Endothelial cell of umbilical vein (primary cell): Measurements from ENCODE around the gene TDP1. TPM values are rescaled to one million over a fixed set of nuclear protein-coding genes. Genes with fewer than 3 reads are reported as not detected.

Experiments
- BruUV-seq: library from RNA; stranded (reverse); fragments of 400-500 nt; replicated peaks from 2 replicates; lab custom pipeline; 2021; lab: Mats Ljungman, UMichigan
- CTCF ChIA-PET: fragments of 300-600, 350-600 bp; sonication (Branson Sonifier 250); formaldehyde crosslinking; loops from one replicate; lab custom pipeline; 2021; ENCODE audit warnings: antibody characterized with exemption, inconsistent platforms; lab: Charles Lee
- POLR2A ChIA-PET: fragments of 300-600, 350-600 bp; sonication (Branson Sonifier 250); formaldehyde crosslinking; loops from one replicate; lab custom pipeline; 2021; ENCODE audit warnings: antibody characterized with exemption, inconsistent platforms; lab: Charles Lee
- DNase-seq: peaks from one replicate; pipeline ENCODE4 v3.0.0-alpha.2; 2011; ENCODE audit warnings: low read depth, low spot score
- FAIRE-seq: peaks from 2 replicates; lab custom pipeline; 2011; peaks lifted over from hg19 to GRCh38; lab: Jason Lieb, UNC
- H2AFZ ChIP-seq: 2 replicates; pipeline ENCODE4 v1.6.0; 2012; ENCODE audit warnings: low read depth, low read length, control low read depth, inconsistent platforms
- H3K27ac ChIP-seq: 2 replicates; pipeline ENCODE4 v1.5.1; 2011; ENCODE audit warnings: low read depth, mild to moderate bottlenecking, control low read depth, low read length, moderate library complexity; ENCODE audit not compliant: insufficient read depth
- H3K27me3 ChIP-seq, 2 experiments: 2 replicates each; pipeline versions ENCODE4 v1.6.0 to v1.6.1; 2011; ENCODE audit warnings: low read length in 2 of 2, mixed read lengths in 1 of 2; ENCODE audit not compliant: control insufficient read depth in 2 of 2, insufficient read depth in 2 of 2
- H3K36me3 ChIP-seq, 2 experiments: 2 replicates in 1 of 2; 3 replicates in 1 of 2; pipeline ENCODE4 v1.5.1; 2011; ENCODE audit warnings: low read length in 2 of 2, mild to moderate bottlenecking in 1 of 2, moderate library complexity in 1 of 2; ENCODE audit not compliant: control insufficient read depth in 2 of 2, insufficient read depth in 2 of 2; ENCODE audit errors: extremely low read depth in 1 of 2
- H3K4me1 ChIP-seq: 3 replicates; pipeline ENCODE4 v1.5.1; 2011; ENCODE audit warnings: mild to moderate bottlenecking, low read length; ENCODE audit not compliant: control insufficient read depth, insufficient read depth; ENCODE audit errors: extremely low read depth
- H3K4me2 ChIP-seq: 2 replicates; pipeline ENCODE4 v1.6.1; 2011; ENCODE audit warnings: low read length, control low read depth, mixed read lengths; ENCODE audit not compliant: insufficient read depth
- H3K4me3 ChIP-seq, 3 experiments: fragments of 200-600 bp in 1 of 3; sonication (generic), shearing (Covaris generic) in 1 of 3; replicated peaks in 1 of 3; 2 replicates each; pipeline ENCODE4 v1.5.1; 2011 to 2016; ENCODE audit warnings: control low read depth in 3 of 3, low read length in 3 of 3, mild to moderate bottlenecking in 2 of 3, inconsistent platforms in 1 of 3, low read depth in 1 of 3, moderate library complexity in 1 of 3; ENCODE audit not compliant: insufficient read depth in 1 of 3
- H3K79me2 ChIP-seq: 2 replicates; pipeline ENCODE4 v1.6.0; 2012; ENCODE audit warnings: low read length, inconsistent platforms; ENCODE audit not compliant: control insufficient read depth, insufficient read depth
- H3K9ac ChIP-seq: replicated peaks from 2 replicates; pipeline ENCODE3; 2011; ENCODE audit warnings: low read length, control low read depth; ENCODE audit not compliant: insufficient read depth; ENCODE audit errors: extremely low read depth
- H3K9me1 ChIP-seq: replicated peaks from 3 replicates; pipeline ENCODE4 v1.6.0; 2011; ENCODE audit warnings: mild to moderate bottlenecking, low read length; ENCODE audit not compliant: control insufficient read depth, insufficient read depth; ENCODE audit errors: extremely low read depth
- H3K9me3 ChIP-seq: replicated peaks from 2 replicates; pipeline ENCODE4 v1.5.1; 2012; ENCODE audit warnings: low read length, inconsistent platforms; ENCODE audit not compliant: control insufficient read depth, insufficient read depth
- H4K20me1 ChIP-seq: replicated peaks from 2 replicates; pipeline ENCODE3; 2011; ENCODE audit warnings: mild to moderate bottlenecking, low read length; ENCODE audit not compliant: control insufficient read depth, insufficient read depth; ENCODE audit errors: extremely low read depth
- EZH2 ChIP-seq: IDR thresholded peaks from 2 replicates; pipeline ENCODE4 v1.6.1; 2012; ENCODE audit warnings: borderline replicate concordance, low read depth, mild to moderate bottlenecking, moderate library complexity, low read length, inconsistent platforms; ENCODE audit not compliant: severe bottlenecking
- FOS ChIP-seq: IDR thresholded peaks from 2 replicates; pipeline ENCODE4 v1.6.1; 2011; ENCODE audit warnings: mild to moderate bottlenecking, low read length, moderate library complexity, borderline replicate concordance; ENCODE audit not compliant: insufficient read depth
- GATA2 ChIP-seq: IDR thresholded peaks from 2 replicates; pipeline ENCODE4 v1.7.0; 2011; ENCODE audit warnings: low read depth, mild to moderate bottlenecking, moderate library complexity, mixed read lengths, low read length; ENCODE audit not compliant: insufficient read length, insufficient read depth
- JUN ChIP-seq: IDR thresholded peaks from 2 replicates; pipeline ENCODE4 v1.6.1; 2011; ENCODE audit warnings: borderline replicate concordance, low read depth; ENCODE audit not compliant: insufficient read length, insufficient read depth
- MYC ChIP-seq: IDR thresholded peaks from one replicate; pipeline ENCODE4 v1.6.1; 2011; ENCODE audit warnings: mild to moderate bottlenecking, low read depth, low read length
- POLR2A ChIP-seq: IDR thresholded peaks from 2 replicates; pipeline ENCODE4 v1.6.1; 2012; ENCODE audit warnings: low read depth, mild to moderate bottlenecking, control low read depth, low read length
- POLR2AphosphoS5 ChIP-seq: IDR thresholded peaks from 2 replicates; pipeline ENCODE4 v1.6.1; 2012; ENCODE audit warnings: low read depth, mild to moderate bottlenecking, control low read depth, low read length, moderate library complexity; ENCODE audit not compliant: insufficient read depth
- dilution Hi-C: fragments of 300-500 bp; cut with MboI; formaldehyde crosslinking; loops from one replicate; pipeline ENCODE4 v1.15.0; 2019; ENCODE audit warnings: low sequenced_read_pairs; ENCODE audit not compliant: extremely low pct_ligation_motif_present
- intact Hi-C: fragments of 100-400 bp; cut with micrococcal nuclease; formaldehyde crosslinking; loops from one replicate; pipeline ENCODE4 v1.10.0; 2022
- polyA plus RNA-seq, 4 experiments: library from polyadenylated mRNA; depleted of rRNA in 3 of 4; stranded (reverse) in 3 of 4; unstranded in 1 of 4; fragments of >200 nt; gene quantifications; 2 replicates each; pipeline versions ENCODE4 v1.2.1 to v1.2.3, GENCODE V29; 2011 to 2012; ENCODE audit warnings: missing spikeins in 1 of 4
- total RNA-seq: library from RNA; stranded (reverse); gene quantifications from 2 replicates; pipeline ENCODE4 v1.2.3, GENCODE V29; 2021
- TF ChIP-seq, protein P1 (sequence below), 2 donors: IDR thresholded peaks; 1 replicate in 1 of 2; 2 replicates in 1 of 2; pipeline ENCODE4 v1.5.1; 2011; ENCODE audit warnings: low read length in 2 of 2, mild to moderate bottlenecking in 2 of 2, moderate library complexity in 2 of 2, control low read depth in 1 of 2, inconsistent platforms in 1 of 2, low read depth in 1 of 2; ENCODE audit not compliant: insufficient read depth in 1 of 2; ENCODE audit errors: extremely low read depth in 1 of 2
- TF ChIP-seq, protein P2 (sequence below): IDR thresholded peaks from 2 replicates; pipeline ENCODE4 v1.6.1; 2011; ENCODE audit not compliant: insufficient read depth, insufficient read length

TDP1 gene
- total and polyA plus RNA-seq, 2 donors (not counting 3 experiments of a cell fraction or from before 2014, with no cell fraction given): 14.1 to 30.5 TPM

DNA sequence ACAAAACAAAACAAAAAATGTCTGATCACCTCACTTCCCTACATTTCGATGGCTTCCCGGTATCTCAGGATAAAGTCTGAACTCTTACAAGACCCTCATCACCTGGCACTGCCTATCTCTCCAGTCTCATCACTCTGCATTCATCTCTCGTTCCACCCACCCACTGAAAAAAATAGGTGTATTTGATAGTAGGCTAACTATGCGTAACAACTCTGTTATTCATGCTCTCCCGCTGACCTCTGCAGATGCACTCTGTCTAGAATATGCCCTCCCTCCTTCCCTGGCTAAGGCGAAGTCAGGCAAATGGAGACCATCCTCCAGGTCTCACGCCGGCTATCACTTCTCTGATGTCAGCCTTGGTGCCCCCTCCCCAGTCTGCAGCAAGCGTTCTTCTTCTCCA is 46.1 kb upstream of the TDP1 start:
- no peaks in the 10 kb centered on the region for H3K27me3 ChIP-seq
- BruUV-seq: no TSS peak
- no peaks in the 10 kb centered on the region for H3K4me1 ChIP-seq
- no peaks in the 10 kb centered on the region for H3K9me3 ChIP-seq
- H3K27ac ChIP-seq: no peak overlapping the region
- no peaks in the 10 kb centered on the region for H3K36me3 ChIP-seq
- H3K4me2 ChIP-seq: no peak overlapping the region
- ChIA-PET POLR2A (no interaction called here), CTCF (interaction anchor here (1.0 kb wide), 1 partner anchor 732 kb away, joined by 3 read pairs; no protein-coding TSS in a partner anchor)
- FAIRE-seq (no peak), DNase-seq (no peak)
- no peak overlapping the region for H3K4me3 ChIP-seq
- H3K9me1 ChIP-seq: no peaks in the 10 kb centered on the region
- H3K9ac ChIP-seq: no peak overlapping the region
- intact Hi-C loops (no loop called here), dilution Hi-C loops (no loop called here)
- TF ChIP-seq MYC: no peak
- TF ChIP-seq JUN: no peak
- TF ChIP-seq FOS: no peak
- TF ChIP-seq, protein P1, sequence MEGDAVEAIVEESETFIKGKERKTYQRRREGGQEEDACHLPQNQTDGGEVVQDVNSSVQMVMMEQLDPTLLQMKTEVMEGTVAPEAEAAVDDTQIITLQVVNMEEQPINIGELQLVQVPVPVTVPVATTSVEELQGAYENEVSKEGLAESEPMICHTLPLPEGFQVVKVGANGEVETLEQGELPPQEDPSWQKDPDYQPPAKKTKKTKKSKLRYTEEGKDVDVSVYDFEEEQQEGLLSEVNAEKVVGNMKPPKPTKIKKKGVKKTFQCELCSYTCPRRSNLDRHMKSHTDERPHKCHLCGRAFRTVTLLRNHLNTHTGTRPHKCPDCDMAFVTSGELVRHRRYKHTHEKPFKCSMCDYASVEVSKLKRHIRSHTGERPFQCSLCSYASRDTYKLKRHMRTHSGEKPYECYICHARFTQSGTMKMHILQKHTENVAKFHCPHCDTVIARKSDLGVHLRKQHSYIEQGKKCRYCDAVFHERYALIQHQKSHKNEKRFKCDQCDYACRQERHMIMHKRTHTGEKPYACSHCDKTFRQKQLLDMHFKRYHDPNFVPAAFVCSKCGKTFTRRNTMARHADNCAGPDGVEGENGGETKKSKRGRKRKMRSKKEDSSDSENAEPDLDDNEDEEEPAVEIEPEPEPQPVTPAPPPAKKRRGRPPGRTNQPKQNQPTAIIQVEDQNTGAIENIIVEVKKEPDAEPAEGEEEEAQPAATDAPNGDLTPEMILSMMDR (IDR thresholded peaks at IDR 0.05; ENCODE audit: extremely low read depth in 1 of 2, insufficient read depth in 1 of 2, low read depth in 1 of 2, low read length in 2 of 2): no peak
- TF ChIP-seq, protein P2, sequence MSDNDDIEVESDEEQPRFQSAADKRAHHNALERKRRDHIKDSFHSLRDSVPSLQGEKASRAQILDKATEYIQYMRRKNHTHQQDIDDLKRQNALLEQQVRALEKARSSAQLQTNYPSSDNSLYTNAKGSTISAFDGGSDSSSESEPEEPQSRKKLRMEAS: no peak
- TF ChIP-seq EZH2: no peak
- no peak for TF ChIP-seq POLR2AphosphoS5
- TF ChIP-seq GATA2: no peak
- no peak for TF ChIP-seq POLR2A
- no peaks in the 10 kb centered on the region for H3K79me2 ChIP-seq
- no peaks in the 10 kb centered on the region for H4K20me1 ChIP-seq
- H2AFZ ChIP-seq: no peak overlapping the region
